ENCODE data around the gene ZNF451.

ZNF451 gene

GRCh38 chr6:57162516-57162915 lies 72.5 kb downstream of the ZNF451 start:
- TF ChIP-seq, protein P1, sequence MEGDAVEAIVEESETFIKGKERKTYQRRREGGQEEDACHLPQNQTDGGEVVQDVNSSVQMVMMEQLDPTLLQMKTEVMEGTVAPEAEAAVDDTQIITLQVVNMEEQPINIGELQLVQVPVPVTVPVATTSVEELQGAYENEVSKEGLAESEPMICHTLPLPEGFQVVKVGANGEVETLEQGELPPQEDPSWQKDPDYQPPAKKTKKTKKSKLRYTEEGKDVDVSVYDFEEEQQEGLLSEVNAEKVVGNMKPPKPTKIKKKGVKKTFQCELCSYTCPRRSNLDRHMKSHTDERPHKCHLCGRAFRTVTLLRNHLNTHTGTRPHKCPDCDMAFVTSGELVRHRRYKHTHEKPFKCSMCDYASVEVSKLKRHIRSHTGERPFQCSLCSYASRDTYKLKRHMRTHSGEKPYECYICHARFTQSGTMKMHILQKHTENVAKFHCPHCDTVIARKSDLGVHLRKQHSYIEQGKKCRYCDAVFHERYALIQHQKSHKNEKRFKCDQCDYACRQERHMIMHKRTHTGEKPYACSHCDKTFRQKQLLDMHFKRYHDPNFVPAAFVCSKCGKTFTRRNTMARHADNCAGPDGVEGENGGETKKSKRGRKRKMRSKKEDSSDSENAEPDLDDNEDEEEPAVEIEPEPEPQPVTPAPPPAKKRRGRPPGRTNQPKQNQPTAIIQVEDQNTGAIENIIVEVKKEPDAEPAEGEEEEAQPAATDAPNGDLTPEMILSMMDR (conservative IDR thresholded peaks at IDR 0.05; ENCODE audit: low read depth, low read length), result no peak
- no peaks in the 10 kb centered on the region for H3K79me2 ChIP-seq (ENCODE audit: insufficient read depth, low read depth)
- H3K4me3 ChIP-seq (IDR thresholded peaks at IDR 0.05; ENCODE audit: insufficient read depth, low read depth, low read length), result no peak overlapping the region
- no peak overlapping the region for H3K4me2 ChIP-seq
- no peaks in the 10 kb centered on the region for H3K36me3 ChIP-seq (ENCODE audit: insufficient read depth)
- H3K27me3 ChIP-seq (ENCODE audit: insufficient read depth, low read depth), result no peaks in the 10 kb centered on the region
- H3K4me1 ChIP-seq (ENCODE audit: low read depth, poor library complexity, severe bottlenecking), result no peaks in the 10 kb centered on the region
- H3K27ac ChIP-seq, result no peak overlapping the region
- H4K20me1 ChIP-seq (ENCODE audit: insufficient read depth), result no peaks in the 10 kb centered on the region
- H3K9ac ChIP-seq, result no peak overlapping the region
- H2AFZ ChIP-seq (ENCODE audit: low read depth), result no peak overlapping the region

DNA sequence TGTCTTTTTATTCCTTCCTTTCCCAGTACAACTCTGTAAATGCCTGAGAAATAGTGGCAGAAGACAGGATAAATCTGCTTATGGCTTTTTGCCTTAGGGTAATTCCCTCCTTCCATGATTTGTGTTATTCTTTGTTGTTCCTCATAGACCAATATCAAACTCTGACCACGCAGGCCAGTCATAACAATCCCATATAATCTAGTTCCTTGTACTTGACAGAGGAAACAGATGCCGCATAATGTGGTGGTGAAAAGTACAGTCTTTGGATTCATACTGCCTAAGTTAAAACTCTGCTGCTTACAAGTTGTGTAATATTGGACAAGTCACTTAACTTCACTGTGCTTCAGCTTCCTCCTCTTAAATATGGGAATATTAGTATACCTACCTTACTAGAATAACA lies 74.0 kb downstream of the ZNF451 start:
- Histone ChIP-seq H3K9ac (no peak overlapping the region), H3K4me3 (IDR thresholded peaks at IDR 0.05; ENCODE audit: insufficient read depth, low read depth, low read length) (no peak overlapping the region), H4K20me1 (ENCODE audit: insufficient read depth) (no peaks in the 10 kb centered on the region), H3K36me3 (ENCODE audit: insufficient read depth) (no peaks in the 10 kb centered on the region), H2AFZ (ENCODE audit: low read depth) (no peak overlapping the region), H3K27ac (no peak overlapping the region), H3K4me2 (no peak overlapping the region), H3K79me2 (ENCODE audit: insufficient read depth, low read depth) (no peaks in the 10 kb centered on the region), H3K4me1 (ENCODE audit: low read depth, poor library complexity, severe bottlenecking) (no peaks in the 10 kb centered on the region), H3K27me3 (ENCODE audit: insufficient read depth, low read depth) (no peaks in the 10 kb centered on the region)
- TF ChIP-seq, protein P1 (conservative IDR thresholded peaks at IDR 0.05; ENCODE audit: low read depth, low read length), result no peak

DNA sequence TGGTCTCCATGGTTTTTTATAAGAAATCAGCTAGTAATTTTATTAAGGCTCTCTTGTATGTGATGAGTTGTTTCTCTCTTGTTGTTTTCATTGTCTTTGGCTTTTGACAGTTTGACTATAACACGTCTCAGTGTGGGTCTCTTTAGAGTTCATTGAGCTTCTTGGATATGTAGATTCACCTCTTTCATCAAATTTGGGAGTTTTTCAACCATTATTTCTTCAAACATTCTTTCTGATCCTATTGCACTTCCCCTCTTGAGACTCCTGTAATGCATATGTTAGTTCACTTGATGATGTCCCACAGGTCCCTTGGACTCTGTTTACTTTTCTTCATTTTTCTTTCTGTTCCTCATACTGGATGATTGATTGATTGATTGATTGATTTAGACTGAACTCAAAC lies 75.1 kb downstream of the ZNF451 start:
- no peaks in the 10 kb centered on the region for H3K36me3 ChIP-seq (ENCODE audit: insufficient read depth)
- no peak overlapping the region for H3K9ac ChIP-seq
- no peak overlapping the region for H3K4me3 ChIP-seq (IDR thresholded peaks at IDR 0.05; ENCODE audit: insufficient read depth, low read depth, low read length)
- no peaks in the 10 kb centered on the region for H3K79me2 ChIP-seq (ENCODE audit: insufficient read depth, low read depth)
- no peaks in the 10 kb centered on the region for H3K27me3 ChIP-seq (ENCODE audit: insufficient read depth, low read depth)
- H3K27ac ChIP-seq, result no peak overlapping the region
- TF ChIP-seq, protein P1 (conservative IDR thresholded peaks at IDR 0.05; ENCODE audit: low read depth, low read length), result no peak
- no peaks in the 10 kb centered on the region for H3K4me1 ChIP-seq (ENCODE audit: low read depth, poor library complexity, severe bottlenecking)
- no peak overlapping the region for H2AFZ ChIP-seq (ENCODE audit: low read depth)
- H3K4me2 ChIP-seq, result no peak overlapping the region
- no peaks in the 10 kb centered on the region for H4K20me1 ChIP-seq (ENCODE audit: insufficient read depth)

DNA sequence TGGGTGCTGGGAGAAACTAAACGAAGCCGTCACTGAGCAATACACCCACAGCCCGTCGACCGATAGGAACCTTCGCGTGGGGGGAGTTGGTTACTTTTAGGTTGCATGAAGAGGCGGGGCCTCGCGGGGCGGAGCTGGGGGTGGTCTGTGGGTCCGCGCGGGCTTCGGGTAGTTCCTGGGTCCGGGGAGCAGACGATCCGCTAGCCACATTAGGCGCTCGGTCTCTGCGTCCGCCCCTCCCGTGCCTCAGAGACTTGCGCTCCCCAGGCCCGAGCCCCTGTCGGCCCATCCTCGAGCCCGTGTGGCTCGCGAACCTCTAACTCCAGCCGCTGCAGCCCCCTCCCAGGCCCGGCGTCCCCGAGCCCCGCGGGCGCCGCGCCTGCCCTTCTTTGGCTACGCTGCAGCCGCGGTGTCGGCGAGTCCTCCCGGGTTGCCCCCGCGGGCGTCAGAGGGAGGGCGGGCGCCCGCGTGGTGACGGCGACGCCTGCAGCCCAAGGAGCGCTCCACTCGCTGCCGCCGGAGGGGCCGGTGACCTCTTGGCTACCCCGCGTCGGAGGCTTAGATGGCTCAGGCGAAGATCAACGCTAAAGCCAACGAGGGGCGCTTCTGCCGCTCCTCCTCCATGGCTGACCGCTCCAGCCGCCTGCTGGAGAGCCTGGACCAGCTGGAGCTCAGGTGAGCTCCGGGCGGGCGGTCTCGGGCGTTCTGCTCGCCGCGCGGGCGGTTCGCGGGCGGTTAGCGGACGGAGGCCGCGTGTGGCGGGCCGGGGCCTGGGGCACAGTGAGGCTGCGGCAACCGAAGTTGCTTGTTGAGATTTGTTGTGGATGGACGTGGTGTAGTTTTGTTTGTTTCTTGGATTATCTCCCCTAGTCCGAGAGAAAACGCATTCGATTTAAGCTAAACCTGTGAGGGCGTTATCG lies 82.4 kb downstream of the ZNF451 start, which contains the start of gene BAG2:
BAG2 (plus strand) TSS at position 191 of the 920 bp plus-strand sequence; CDS start at position 563, 372 bp downstream.
- TF ChIP-seq, protein P1 (conservative IDR thresholded peaks at IDR 0.05; ENCODE audit: low read depth, low read length), result no peak
- Histone ChIP-seq H4K20me1 (ENCODE audit: insufficient read depth) (no peaks in the 10 kb centered on the region), H3K4me2 (peak within 1 kb of the TSS; percentile 82), H3K27ac (peak within 1 kb of the TSS; percentile 54), H3K27me3 (ENCODE audit: insufficient read depth, low read depth) (no peaks in the 10 kb centered on the region), H3K9ac (peak within 1 kb of the TSS; percentile 68), H3K4me3 (IDR thresholded peaks at IDR 0.05; ENCODE audit: insufficient read depth, low read depth, low read length) (no peak within 1 kb of the TSS), H3K36me3 (ENCODE audit: insufficient read depth) (no peaks in the 10 kb centered on the region), H3K4me1 (ENCODE audit: low read depth, poor library complexity, severe bottlenecking) (peaks cover 7% of the 10 kb centered on the region), H2AFZ (ENCODE audit: low read depth) (peak within 1 kb of the TSS; percentile 72), H3K79me2 (ENCODE audit: insufficient read depth, low read depth) (no peaks in the 10 kb centered on the region)
